ENCODE data around the gene ZCCHC17. TPM values are rescaled to one million over a fixed set of nuclear protein-coding genes. Genes with fewer than 3 reads are reported as not detected.

ZCCHC17 gene
- total RNA-seq, 1 experiment from 2014 or later, result 29.3 TPM

- ChIA-PET CTCF (interaction anchor here (4.2 to 6.3 kb wide), 2 partner anchors 13 kb away, joined by 28 to 48 read pairs; no protein-coding TSS in a partner anchor), POLR2A (no interaction called here)
- intact Hi-C loops (cut with micrococcal nuclease), result no loop called here
- Mint-ChIP-seq H3K4me1 (ENCODE audit: insufficient read depth, unreplicated experiment) (peaks cover 5% of the 10 kb centered on the region), H3K9me3 (ENCODE audit: unreplicated experiment) (no peaks in the 10 kb centered on the region), H3K4me3 (ENCODE audit: unreplicated experiment) (no peak overlapping the region), H3K27ac (ENCODE audit: low read depth, unreplicated experiment) (no peak overlapping the region), H3K36me3 (ENCODE audit: insufficient read depth, unreplicated experiment) (peaks cover 6% of the 10 kb centered on the region), H3K27me3 (ENCODE audit: insufficient read depth, unreplicated experiment) (no peaks in the 10 kb centered on the region)
- DNase-seq (ENCODE audit: unreplicated experiment), result no peak
- BruUV-seq (replicated peaks), result no TSS peak
- TF ChIP-seq CTCF (IDR thresholded peaks at IDR 0.05; ENCODE audit: unreplicated experiment), result no peak
Measured at GRCh38 chr1:31408788-31409318, 112.0 kb downstream of the ZCCHC17 start.

DNA sequence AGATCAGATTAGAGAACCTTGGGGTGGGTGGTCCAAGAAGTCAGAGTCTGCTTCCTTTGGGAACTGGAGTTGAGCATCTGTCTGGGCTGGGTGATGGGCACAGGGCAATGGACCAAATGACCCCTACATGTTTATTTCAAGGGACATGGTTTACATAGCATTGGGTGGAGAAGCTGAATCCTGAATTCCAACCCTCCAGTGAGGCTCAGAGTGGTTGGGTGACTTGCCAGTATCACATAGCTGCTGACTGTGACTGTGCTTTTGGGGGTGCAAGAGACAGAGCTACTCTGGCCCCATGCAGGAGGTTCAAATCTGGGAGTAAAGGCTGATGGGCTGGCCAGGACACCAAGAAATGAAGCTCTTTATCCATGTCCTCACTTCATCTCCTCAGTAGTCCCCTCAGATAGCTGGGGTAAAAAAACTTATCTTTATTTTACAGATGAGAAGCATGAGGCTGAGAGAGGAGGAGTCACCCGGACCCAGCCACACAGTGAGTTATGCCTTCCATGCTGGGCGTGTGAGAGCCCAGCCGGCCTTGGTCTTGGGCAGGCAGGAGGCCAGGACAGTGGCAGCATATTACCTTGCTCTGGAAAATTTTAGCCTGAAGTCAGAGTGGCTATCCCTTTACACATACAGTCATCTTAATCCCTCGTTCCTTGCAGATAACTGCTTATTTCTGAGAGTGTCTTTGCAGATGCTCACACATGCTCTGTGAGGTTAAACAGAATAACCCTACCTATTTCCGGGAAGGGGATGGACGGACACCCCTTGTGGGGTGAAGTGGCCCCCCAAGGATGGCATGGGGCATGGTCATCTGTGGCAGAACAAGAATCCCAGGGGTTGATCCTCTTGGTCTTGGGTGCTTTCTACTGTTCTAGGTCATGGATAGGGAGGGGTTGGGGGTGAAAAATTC, 113.4 kb downstream of the ZCCHC17 start:
- no peaks in the 10 kb centered on the region for H3K9me3 Mint-ChIP-seq (ENCODE audit: unreplicated experiment)
- no peaks in the 10 kb centered on the region for H3K27me3 Mint-ChIP-seq (ENCODE audit: insufficient read depth, unreplicated experiment)
- CTCF ChIA-PET, result interaction anchor here (1.2 to 6.3 kb wide), 4 partner anchors 12 to 139 kb away, joined by 5 to 48 read pairs (median 17); no protein-coding TSS in a partner anchor
- no peak overlapping the region for H3K27ac Mint-ChIP-seq (ENCODE audit: low read depth, unreplicated experiment)
- H3K4me1 Mint-ChIP-seq (ENCODE audit: insufficient read depth, unreplicated experiment), result peaks cover 16% of the 10 kb centered on the region
- POLR2A ChIA-PET, result interaction anchor here (0.5 kb wide), 1 partner anchor 164 kb away, joined by 3 read pairs; no protein-coding TSS in a partner anchor
- H3K4me3 Mint-ChIP-seq (ENCODE audit: unreplicated experiment), result peak overlapping the region; percentile 6
- intact Hi-C loops (cut with micrococcal nuclease), result no loop called here
- no peak for DNase-seq (ENCODE audit: unreplicated experiment)
- no peak for TF ChIP-seq CTCF (IDR thresholded peaks at IDR 0.05; ENCODE audit: unreplicated experiment)
- peaks cover 6% of the 10 kb centered on the region for H3K36me3 Mint-ChIP-seq (ENCODE audit: insufficient read depth, unreplicated experiment)
- BruUV-seq (replicated peaks), result no TSS peak

GRCh38 chr1:31410871-31411270, 114.0 kb downstream of the ZCCHC17 start:
- CTCF ChIA-PET, result interaction anchor here (0.5 to 6.3 kb wide), 4 partner anchors 11 to 344 kb away, joined by 3 to 48 read pairs (median 16); no protein-coding TSS in a partner anchor
- Mint-ChIP-seq H3K27me3 (ENCODE audit: insufficient read depth, unreplicated experiment) (no peaks in the 10 kb centered on the region), H3K27ac (ENCODE audit: low read depth, unreplicated experiment) (no peak overlapping the region), H3K36me3 (ENCODE audit: insufficient read depth, unreplicated experiment) (peaks cover 6% of the 10 kb centered on the region), H3K4me3 (ENCODE audit: unreplicated experiment) (peak overlapping the region; percentile 6), H3K9me3 (ENCODE audit: unreplicated experiment) (no peaks in the 10 kb centered on the region), H3K4me1 (ENCODE audit: insufficient read depth, unreplicated experiment) (peaks cover 23% of the 10 kb centered on the region)
- no peak for TF ChIP-seq CTCF (IDR thresholded peaks at IDR 0.05; ENCODE audit: unreplicated experiment)
- DNase-seq (ENCODE audit: unreplicated experiment), result no peak
- BruUV-seq (replicated peaks), result no TSS peak
- POLR2A ChIA-PET, result interaction anchor here (0.5 kb wide), 1 partner anchor 163 kb away, joined by 3 read pairs; no protein-coding TSS in a partner anchor
- intact Hi-C loops (cut with micrococcal nuclease), result no loop called here

- no peaks in the 10 kb centered on the region for H3K27me3 Mint-ChIP-seq (ENCODE audit: insufficient read depth, unreplicated experiment)
- no TSS peak for BruUV-seq (replicated peaks)
- POLR2A ChIA-PET, result no interaction called here
- H3K4me1 Mint-ChIP-seq (ENCODE audit: insufficient read depth, unreplicated experiment), result peaks cover 33% of the 10 kb centered on the region
- peak overlapping the region; percentile 97 for H3K4me3 Mint-ChIP-seq (ENCODE audit: unreplicated experiment)
- H3K9me3 Mint-ChIP-seq (ENCODE audit: unreplicated experiment), result no peaks in the 10 kb centered on the region
- no peak for DNase-seq (ENCODE audit: unreplicated experiment)
- CTCF ChIA-PET, result interaction anchor here (4.2 to 6.3 kb wide), 2 partner anchors 10 to 17 kb away, joined by 28 to 48 read pairs; no protein-coding TSS in a partner anchor
- intact Hi-C loops (cut with micrococcal nuclease), result no loop called here
- H3K36me3 Mint-ChIP-seq (ENCODE audit: insufficient read depth, unreplicated experiment), result peaks cover 6% of the 10 kb centered on the region
- H3K27ac Mint-ChIP-seq (ENCODE audit: low read depth, unreplicated experiment), result peak overlapping the region; percentile 85
- no peak for TF ChIP-seq CTCF (IDR thresholded peaks at IDR 0.05; ENCODE audit: unreplicated experiment)
Measured at GRCh38 chr1:31412205-31412604, 115.4 kb downstream of the ZCCHC17 start.
